Kidney (tissue), 14 donors: Measurements from ENCODE around the gene TMX1. TPM values are rescaled to one million over a fixed set of nuclear protein-coding genes. Genes with fewer than 3 reads are reported as not detected.

Experiments used
- DNase-seq, 5 donors: peaks; one replicate each; pipeline ENCODE4 v3.0.0-alpha.2; 2013 to 2020
- FAIRE-seq: peaks from 2 replicates; lab custom pipeline; 2012; peaks lifted over from hg19 to GRCh38; lab: Jason Lieb, UNC
- H3K27ac ChIP-seq, 2 donors: one replicate each; pipeline ENCODE4 v1.7.0; 2013; ENCODE audit warnings: low read depth in 2 of 2, low read length in 2 of 2, inconsistent platforms in 1 of 2
- H3K27me3 ChIP-seq: one replicate; pipeline ENCODE4 v1.7.1; 2013; ENCODE audit warnings: low read length, inconsistent platforms; ENCODE audit not compliant: control insufficient read depth, insufficient read depth
- H3K36me3 ChIP-seq, 3 donors: one replicate each; pipeline versions ENCODE4 v1.7.0 to v1.7.1; 2013; ENCODE audit warnings: low read length in 3 of 3, control low read depth in 1 of 3, inconsistent platforms in 1 of 3; ENCODE audit not compliant: insufficient read depth in 3 of 3, control insufficient read depth in 2 of 3
- H3K4me1 ChIP-seq, 3 donors: one replicate each; pipeline versions ENCODE4 v1.7.0 to v1.7.1; 2013; ENCODE audit warnings: low read length in 3 of 3, inconsistent platforms in 1 of 3, low read depth in 1 of 3; ENCODE audit not compliant: control insufficient read depth in 2 of 3, insufficient read depth in 2 of 3
- H3K4me3 ChIP-seq, 3 donors: one replicate each; pipeline versions ENCODE4 v1.7.0 to v1.8.1; 2013; ENCODE audit warnings: low read length in 3 of 3, control low read depth in 1 of 3, inconsistent platforms in 1 of 3
- H3K9ac ChIP-seq, 3 donors: one replicate each; pipeline versions ENCODE4 v1.7.0 to v1.7.1; 2013; ENCODE audit warnings: low read length in 3 of 3, control low read depth in 1 of 3, inconsistent platforms in 1 of 3
- H3K9me3 ChIP-seq, 3 donors: one replicate each; pipeline versions ENCODE4 v1.7.0 to v1.7.1; 2013; ENCODE audit warnings: low read length in 3 of 3, control low read depth in 1 of 3, inconsistent platforms in 1 of 3; ENCODE audit not compliant: control insufficient read depth in 2 of 3, insufficient read depth in 1 of 3
- intact Hi-C: fragments of 100-400 bp; cut with DNase I; formaldehyde crosslinking; loops from one replicate; pipeline ENCODE4 v1.11.1; 2022
- polyA plus RNA-seq: library from polyadenylated mRNA; stranded (reverse); fragments of 350-450 nt; fragmentation: Illumina TruSeq; extraction: RNeasy Lipid Tissue Mini Kit (QIAGEN cat#74804); gene quantifications from one replicate; pipeline ENCODE4 v1.2.3, GENCODE V29; 2014; ENCODE audit warnings: low read depth, low replicate concordance; ENCODE audit not compliant: insufficient read depth
- total RNA-seq: library from RNA; stranded (reverse); fragmentation: NEBNext Ultra II Directional; extraction: Animal tissue kit (Norgen Biotek cat#: 25700); gene quantifications from one replicate; pipeline ENCODE4 v1.2.1, GENCODE V29; 2021
- TF ChIP-seq, protein P1 (sequence below): IDR thresholded peaks from 3 replicates; pipeline ENCODE4 v1.5.1; 2012; ENCODE audit warnings: mild to moderate bottlenecking, moderate library complexity, borderline replicate concordance; ENCODE audit not compliant: insufficient read depth; ENCODE audit errors: extremely low read depth
- donor health status: control.
- donor health status: control.
- donor health status: control.
- donor health status: control.
- donor health status: control.
- donor health status: DM: yes; HTN: yes; CAD: no.
- donor health status: Normal renal cell carcinoma (clear cell type).

The TMX1 gene
- total and polyA plus RNA-seq, 2 donors from 2014 or later: 12.3 to 31.6 TPM

DNA sequence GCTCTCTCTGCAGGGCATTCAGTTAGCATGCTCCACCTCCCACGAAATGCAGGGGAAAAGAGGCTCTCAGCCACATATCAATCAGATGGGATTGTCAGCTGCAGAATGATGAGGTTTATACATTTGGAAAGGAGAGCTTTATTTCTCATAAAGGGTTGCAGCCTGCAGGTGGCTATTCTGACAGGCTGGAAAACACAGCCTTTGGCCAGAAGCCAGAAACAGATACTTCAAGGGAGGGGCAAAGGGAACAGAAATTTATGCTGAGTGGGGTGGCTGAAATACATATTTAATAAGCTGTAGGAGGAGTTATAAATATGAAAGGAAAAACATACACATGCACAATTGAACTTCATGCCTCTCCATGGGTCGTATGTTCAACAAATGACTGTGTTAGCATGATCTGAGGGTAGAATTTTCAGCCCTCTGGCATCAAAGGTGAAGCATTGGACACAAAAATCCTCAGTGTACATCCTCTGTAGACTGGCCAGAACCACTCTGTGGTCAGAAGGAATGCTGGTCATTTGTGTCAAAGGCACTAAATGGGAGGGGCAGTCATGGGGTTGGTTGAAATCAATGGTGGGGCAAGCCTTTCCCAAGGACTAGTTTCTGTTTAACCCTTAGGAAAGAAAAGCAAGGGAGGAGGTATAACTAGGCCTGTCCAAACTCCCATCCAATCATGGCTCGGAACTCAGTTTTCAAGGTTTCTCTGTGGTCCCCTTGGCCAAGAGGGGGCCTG lies 62.4 kb downstream of the TMX1 start:
- Histone ChIP-seq H3K27ac (no peak overlapping the region), H3K4me3 (no peak overlapping the region), H3K27me3 (no peaks in the 10 kb centered on the region), H3K9ac (no peak overlapping the region), H3K9me3 (no peaks in the 10 kb centered on the region), H3K4me1 (no peaks in the 10 kb centered on the region), H3K36me3 (no peaks in the 10 kb centered on the region)
- intact Hi-C loops: no loop called here
- DNase-seq (no peak), FAIRE-seq (no peak)
- TF ChIP-seq, protein P1, sequence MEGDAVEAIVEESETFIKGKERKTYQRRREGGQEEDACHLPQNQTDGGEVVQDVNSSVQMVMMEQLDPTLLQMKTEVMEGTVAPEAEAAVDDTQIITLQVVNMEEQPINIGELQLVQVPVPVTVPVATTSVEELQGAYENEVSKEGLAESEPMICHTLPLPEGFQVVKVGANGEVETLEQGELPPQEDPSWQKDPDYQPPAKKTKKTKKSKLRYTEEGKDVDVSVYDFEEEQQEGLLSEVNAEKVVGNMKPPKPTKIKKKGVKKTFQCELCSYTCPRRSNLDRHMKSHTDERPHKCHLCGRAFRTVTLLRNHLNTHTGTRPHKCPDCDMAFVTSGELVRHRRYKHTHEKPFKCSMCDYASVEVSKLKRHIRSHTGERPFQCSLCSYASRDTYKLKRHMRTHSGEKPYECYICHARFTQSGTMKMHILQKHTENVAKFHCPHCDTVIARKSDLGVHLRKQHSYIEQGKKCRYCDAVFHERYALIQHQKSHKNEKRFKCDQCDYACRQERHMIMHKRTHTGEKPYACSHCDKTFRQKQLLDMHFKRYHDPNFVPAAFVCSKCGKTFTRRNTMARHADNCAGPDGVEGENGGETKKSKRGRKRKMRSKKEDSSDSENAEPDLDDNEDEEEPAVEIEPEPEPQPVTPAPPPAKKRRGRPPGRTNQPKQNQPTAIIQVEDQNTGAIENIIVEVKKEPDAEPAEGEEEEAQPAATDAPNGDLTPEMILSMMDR: no peak

DNA sequence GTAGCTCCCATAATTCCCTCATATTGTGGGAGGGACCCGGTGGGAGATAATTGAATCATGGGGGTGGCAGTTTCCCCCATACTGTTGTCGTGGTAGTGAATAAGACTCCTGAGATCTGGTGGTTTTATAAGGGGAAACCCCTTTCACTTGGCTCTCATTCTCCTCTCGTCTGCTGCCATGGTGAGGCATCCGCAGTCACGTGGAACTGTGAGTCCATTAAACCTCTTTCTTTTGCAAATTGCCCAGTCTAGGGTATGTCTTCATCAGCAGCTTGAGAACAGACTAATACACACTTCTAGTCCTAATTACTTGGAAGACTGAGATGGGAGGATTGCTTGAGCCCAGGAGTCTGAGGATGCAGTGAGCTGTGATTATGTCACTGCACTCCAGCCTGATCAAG lies 64.4 kb downstream of the TMX1 start:
- FAIRE-seq (no peak), DNase-seq (no peak)
- H3K36me3 ChIP-seq: no peaks in the 10 kb centered on the region
- no peak overlapping the region for H3K4me3 ChIP-seq
- H3K4me1 ChIP-seq: no peaks in the 10 kb centered on the region
- TF ChIP-seq, protein P1: no peak
- H3K9me3 ChIP-seq: no peaks in the 10 kb centered on the region
- no peak overlapping the region for H3K9ac ChIP-seq
- intact Hi-C loops: no loop called here
- no peaks in the 10 kb centered on the region for H3K27me3 ChIP-seq
- no peak overlapping the region for H3K27ac ChIP-seq

DNA sequence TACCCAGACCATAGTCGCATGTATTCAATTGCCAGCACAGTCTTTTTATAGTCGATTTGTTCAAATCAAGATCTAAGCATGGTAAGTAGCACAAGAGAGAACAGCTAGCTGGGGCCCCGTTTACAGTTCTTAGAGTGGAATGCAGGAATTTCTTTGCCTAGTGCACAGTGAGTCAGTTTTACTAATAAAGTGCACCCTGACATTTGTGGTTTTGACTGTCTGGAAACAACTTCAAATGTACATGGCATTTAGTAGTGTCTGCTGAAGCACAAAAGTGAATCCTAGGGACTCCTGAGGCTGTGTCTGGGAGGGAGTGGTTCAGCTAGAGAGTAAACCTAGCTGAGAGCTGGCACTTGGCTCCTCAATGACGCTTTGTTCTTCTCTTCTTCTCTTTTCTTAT lies 64.9 kb downstream of the TMX1 start:
- no peaks in the 10 kb centered on the region for H3K9me3 ChIP-seq
- DNase-seq (no peak), FAIRE-seq (no peak)
- intact Hi-C loops: no loop called here
- no peaks in the 10 kb centered on the region for H3K36me3 ChIP-seq
- no peak overlapping the region for H3K9ac ChIP-seq
- TF ChIP-seq, protein P1: no peak
- H3K4me1 ChIP-seq: no peaks in the 10 kb centered on the region
- H3K27me3 ChIP-seq: no peaks in the 10 kb centered on the region
- H3K4me3 ChIP-seq: no peak overlapping the region
- H3K27ac ChIP-seq: no peak overlapping the region
